ENCODE results near the gene ESR2. TPM values are rescaled to one million over a fixed set of nuclear protein-coding genes. Genes with fewer than 3 reads are reported as not detected.
A peak's percentile ranks its signal among the peaks of the same experiment; 100 is the strongest.

Gene ESR2
- total and polyA plus RNA-seq, 8 donors, result 0.21 to 3.0 (median 2.0) TPM

DNA sequence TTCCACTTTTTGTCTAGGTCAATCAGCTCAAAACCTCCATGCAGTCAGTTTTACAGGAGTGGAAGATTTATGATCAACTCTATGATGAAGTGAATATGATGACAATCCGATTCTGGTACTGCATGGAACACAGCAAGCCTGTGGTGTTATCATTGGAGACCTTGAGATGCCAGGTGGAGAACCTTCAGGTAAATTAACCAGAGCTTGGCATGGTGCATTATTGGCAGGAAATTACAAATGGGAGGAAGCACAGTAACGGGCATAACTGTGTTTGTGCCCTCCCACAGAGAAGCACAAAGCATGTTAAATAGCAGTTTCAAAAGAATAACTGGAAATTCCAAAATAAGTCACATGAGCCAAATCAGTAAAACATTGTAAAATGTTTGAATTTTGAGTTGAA is 135.6 kb downstream of the ESR2 start:
- no peak for ATAC-seq

DNA sequence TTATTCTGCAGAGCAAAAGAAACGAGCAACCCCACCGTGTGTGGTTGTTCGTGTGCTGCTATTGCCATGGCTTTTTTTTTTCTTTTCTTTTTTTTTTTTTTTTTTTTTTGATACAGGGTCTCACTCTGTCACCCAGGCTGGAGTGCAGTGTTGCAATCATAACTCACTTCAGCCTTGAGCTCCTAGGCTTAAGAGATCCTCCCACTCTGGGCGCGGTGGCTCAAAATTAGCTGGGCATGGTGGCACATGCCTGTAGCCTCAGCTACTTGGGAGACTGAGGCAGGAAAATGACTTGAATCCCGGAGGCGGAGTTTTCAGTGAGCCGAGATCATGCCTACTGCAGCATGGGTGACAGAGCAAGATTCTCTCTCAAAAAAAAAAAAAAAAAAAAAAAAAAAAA is 144.2 kb downstream of the ESR2 start:
- peaks cover 0 to 40% of the 10 kb centered on the region in 2 donors for H3K36me3 ChIP-seq
- TF ChIP-seq, protein P1, sequence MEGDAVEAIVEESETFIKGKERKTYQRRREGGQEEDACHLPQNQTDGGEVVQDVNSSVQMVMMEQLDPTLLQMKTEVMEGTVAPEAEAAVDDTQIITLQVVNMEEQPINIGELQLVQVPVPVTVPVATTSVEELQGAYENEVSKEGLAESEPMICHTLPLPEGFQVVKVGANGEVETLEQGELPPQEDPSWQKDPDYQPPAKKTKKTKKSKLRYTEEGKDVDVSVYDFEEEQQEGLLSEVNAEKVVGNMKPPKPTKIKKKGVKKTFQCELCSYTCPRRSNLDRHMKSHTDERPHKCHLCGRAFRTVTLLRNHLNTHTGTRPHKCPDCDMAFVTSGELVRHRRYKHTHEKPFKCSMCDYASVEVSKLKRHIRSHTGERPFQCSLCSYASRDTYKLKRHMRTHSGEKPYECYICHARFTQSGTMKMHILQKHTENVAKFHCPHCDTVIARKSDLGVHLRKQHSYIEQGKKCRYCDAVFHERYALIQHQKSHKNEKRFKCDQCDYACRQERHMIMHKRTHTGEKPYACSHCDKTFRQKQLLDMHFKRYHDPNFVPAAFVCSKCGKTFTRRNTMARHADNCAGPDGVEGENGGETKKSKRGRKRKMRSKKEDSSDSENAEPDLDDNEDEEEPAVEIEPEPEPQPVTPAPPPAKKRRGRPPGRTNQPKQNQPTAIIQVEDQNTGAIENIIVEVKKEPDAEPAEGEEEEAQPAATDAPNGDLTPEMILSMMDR (IDR thresholded peaks at IDR 0.05), result no peak
- intact Hi-C loops (cut with DNase I), result no loop called here
- no peak overlapping the region for H3K4me3 ChIP-seq
- H3K27me3 ChIP-seq, result no peaks in the 10 kb centered on the region
- no peaks in the 10 kb centered on the region for H3K4me1 ChIP-seq
- DNase-seq, result peak in 1 of 4 donors; percentile 41
- H3K9me3 ChIP-seq, result no peaks in the 10 kb centered on the region
- peak; percentile 84 for ATAC-seq
- H3K27ac ChIP-seq, result no peak overlapping the region

More for the DNA sequence above, 135.6 kb downstream of the ESR2 start:
- H3K36me3 ChIP-seq, result peaks cover 0 to 36% of the 10 kb centered on the region in 2 donors
- H3K4me3 ChIP-seq, result no peak overlapping the region
- no peaks in the 10 kb centered on the region for H3K9me3 ChIP-seq
- no peak overlapping the region for H3K27ac ChIP-seq
- no peaks in the 10 kb centered on the region for H3K27me3 ChIP-seq
- DNase-seq, result no peak
- no peaks in the 10 kb centered on the region for H3K4me1 ChIP-seq
- TF ChIP-seq, protein P1 (IDR thresholded peaks at IDR 0.05), result no peak
- intact Hi-C loops (cut with DNase I), result no loop called here

DNA sequence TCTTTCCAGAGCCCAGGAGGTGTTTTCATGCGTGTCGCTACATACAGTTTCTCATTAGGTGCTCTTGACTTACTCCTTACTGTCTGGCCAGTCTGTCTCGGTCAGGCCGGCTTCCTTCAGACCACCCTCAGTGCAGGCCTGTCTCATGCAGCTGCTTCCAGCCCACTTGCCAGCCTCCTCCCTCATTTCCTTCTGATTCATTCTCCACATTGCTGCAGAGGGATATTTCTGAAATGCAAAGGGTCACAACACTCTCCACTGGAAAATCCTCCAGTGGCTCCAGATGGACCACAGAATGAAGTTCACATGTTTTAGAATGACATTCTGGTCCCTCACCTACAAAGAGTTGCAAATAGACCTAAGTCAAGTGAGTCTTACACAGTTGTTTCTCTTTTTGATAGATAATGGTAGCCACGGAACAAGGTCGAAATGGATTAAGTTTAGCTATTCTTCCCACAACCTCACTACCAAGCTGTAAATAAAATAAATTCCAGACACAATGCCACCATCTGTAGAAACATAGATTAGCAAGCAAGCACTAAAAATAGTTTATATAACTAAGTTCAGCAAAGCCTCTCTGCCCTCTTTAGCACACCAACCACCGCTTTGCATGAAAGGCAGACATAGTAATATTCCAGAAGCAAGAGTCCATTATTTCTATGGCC is 146.9 kb downstream of the ESR2 start:
- no peaks in the 10 kb centered on the region for H3K27me3 ChIP-seq
- H3K36me3 ChIP-seq, result peaks cover 0 to 41% of the 10 kb centered on the region in 2 donors
- H3K4me3 ChIP-seq, result no peak overlapping the region
- no peak overlapping the region for H3K27ac ChIP-seq
- TF ChIP-seq, protein P1 (IDR thresholded peaks at IDR 0.05), result no peak
- intact Hi-C loops (cut with DNase I), result no loop called here
- ATAC-seq, result peak; percentile 36
- H3K4me1 ChIP-seq, result no peaks in the 10 kb centered on the region
- no peaks in the 10 kb centered on the region for H3K9me3 ChIP-seq
- peak in 2 of 4 donors; percentile 39 to 50 for DNase-seq

DNA sequence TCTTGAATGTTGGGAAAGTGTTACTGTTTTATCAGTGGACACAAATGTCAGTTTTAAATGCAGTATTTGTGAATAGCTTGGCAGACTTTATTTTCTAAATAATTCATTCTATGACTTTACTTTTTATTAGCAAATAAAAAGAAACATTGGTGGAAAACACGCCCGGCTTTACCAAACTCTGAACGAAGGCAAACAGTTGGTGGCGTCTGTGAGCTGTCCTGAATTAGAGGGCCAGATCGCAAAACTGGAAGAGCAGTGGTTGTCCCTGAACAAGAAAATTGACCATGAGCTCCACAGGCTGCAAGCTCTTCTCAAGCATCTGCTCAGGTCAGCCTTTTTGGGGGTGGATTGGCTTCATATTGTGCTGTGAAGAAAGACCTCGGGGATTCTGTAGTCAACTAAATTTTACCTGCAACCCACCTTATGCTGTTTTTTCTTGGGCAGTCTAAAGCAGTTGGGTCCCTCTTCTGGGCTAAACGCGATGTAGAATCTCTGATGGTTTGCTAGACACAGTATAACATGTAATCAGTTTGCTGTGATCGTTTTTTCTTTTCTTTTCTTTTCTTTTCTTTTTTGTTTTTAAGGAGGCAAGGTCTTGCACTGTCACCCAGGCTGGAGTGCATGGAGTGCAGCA is 156.4 kb downstream of the ESR2 start:
- intact Hi-C loops (cut with DNase I), result no loop called here
- TF ChIP-seq, protein P1 (IDR thresholded peaks at IDR 0.05), result no peak
- ATAC-seq (peak; percentile 37), DNase-seq (peak in 1 of 4 donors; percentile 11)
- Histone ChIP-seq H3K4me1 (no peaks in the 10 kb centered on the region), H3K36me3 (peaks cover 0 to 74% of the 10 kb centered on the region in 2 donors), H3K27ac (no peak overlapping the region), H3K9me3 (no peaks in the 10 kb centered on the region), H3K4me3 (no peak overlapping the region), H3K27me3 (no peaks in the 10 kb centered on the region)

DNA sequence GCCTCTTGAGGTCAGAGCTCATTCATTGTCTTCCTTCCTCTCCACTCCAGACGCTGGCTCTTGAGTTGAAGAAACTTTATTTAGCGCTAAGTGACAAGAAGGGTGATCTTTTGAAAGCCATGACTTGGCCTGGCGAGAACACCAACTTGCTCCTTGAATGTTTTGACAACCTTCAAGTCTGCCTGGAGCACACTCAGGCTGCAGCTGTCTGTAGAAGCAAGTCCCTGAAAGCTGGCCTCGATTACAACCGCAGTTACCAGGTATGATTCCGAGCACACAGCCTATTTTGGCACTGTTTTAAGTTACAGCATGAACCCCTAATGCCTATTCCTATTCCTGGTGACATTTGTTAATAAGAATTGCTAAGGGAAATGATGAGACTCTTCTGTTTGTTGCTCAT is 167.6 kb downstream of the ESR2 start:
- no peaks in the 10 kb centered on the region for H3K4me1 ChIP-seq
- TF ChIP-seq, protein P1 (IDR thresholded peaks at IDR 0.05), result no peak
- DNase-seq, result no peak
- H3K4me3 ChIP-seq, result no peak overlapping the region
- ATAC-seq, result no peak
- H3K27ac ChIP-seq, result no peak overlapping the region
- H3K36me3 ChIP-seq, result peaks cover 0 to 90% of the 10 kb centered on the region in 2 donors
- no peaks in the 10 kb centered on the region for H3K9me3 ChIP-seq
- no peaks in the 10 kb centered on the region for H3K27me3 ChIP-seq
- intact Hi-C loops (cut with DNase I), result no loop called here

Data from left lung (tissue), 10 donors.